Astrocyte of the cerebellum (primary cell): ENCODE results near the gene ATP8A1.

Experiments
- DNase-seq: peaks from one replicate; pipeline ENCODE4 v3.0.0-alpha.2; 2011; ENCODE audit warnings: low read depth
- H3K4me3 ChIP-seq: 2 replicates; pipeline ENCODE4 v1.5.1; 2011; ENCODE audit warnings: mild to moderate bottlenecking, low read depth, low read length, moderate library complexity
- CTCF ChIP-seq: IDR thresholded peaks from 2 replicates; pipeline ENCODE4 v1.5.1; 2012; ENCODE audit warnings: low read length, low read depth, moderate library complexity, mild to moderate bottlenecking; ENCODE audit errors: missing control alignments
- in situ Hi-C: cut with HindIII; loops from 2 replicates; pipeline ENCODE4 v1.10.0; 2017; ENCODE audit warnings: low sequenced_read_pairs

ATP8A1 gene

DNA sequence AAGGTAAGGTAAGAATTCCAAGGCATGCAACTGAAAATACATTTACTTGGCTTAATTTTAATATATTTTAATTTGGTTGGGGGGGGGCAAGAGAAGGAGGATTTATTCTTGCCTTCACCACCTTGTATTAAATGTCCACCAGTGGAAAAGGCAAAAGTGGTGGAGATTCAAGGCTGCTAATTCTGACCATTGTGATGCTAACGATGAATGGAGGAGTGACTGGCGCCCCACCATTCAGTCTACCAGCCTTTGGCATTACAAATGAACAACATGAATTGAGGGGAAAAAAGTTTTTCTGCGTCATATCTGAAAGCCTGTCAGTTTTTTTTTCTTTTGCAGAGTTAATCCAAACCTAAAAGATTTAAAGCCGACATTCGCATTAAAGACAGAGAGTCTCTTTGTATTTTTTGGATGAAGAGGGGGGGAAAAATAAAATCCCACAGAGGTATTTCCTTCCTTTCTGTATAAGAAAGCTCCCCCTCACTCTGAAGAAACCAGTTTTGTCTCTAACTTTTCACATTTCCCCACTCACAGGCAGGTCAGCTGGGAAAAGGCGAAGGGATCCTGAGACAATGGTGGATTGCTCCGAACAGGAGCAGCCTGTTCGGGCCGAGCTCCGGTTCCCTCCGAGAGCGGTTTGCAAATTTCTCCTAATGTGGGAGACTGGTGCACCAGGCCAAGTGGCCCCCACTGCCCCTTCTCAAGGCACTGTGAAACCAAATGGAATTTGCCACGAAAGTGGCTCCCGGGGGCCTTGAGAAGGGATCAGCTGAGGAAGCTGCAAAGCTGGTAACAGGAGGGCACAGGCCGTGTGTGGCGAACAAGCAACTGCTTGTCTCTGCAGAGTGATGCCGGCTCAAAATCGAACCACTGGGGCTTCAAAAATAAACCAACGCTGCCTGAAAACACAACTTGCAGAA lies 231.5 kb downstream of the ATP8A1 start:
- no peak for TF ChIP-seq CTCF
- in situ Hi-C loops, result no loop called here
- no peak for DNase-seq
- H3K4me3 ChIP-seq, result no peak overlapping the region

DNA sequence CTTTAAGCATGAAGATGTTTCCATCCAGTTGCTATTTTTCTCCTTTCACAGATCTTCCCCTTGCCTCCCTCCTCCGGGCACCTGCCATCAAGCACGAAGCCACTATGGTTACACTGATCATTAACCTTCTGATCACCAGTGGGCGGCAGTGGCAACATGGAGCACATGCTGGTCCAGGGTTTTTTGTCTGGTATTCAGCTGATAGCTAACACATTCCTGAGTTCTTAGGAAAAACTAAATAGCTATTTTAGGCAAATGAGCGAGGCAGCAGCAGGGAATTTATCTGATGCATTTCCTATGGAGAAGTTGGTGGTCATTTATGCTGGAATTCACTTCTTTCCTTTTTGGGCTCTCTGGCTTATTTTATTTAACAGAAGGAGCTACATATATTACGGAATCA lies 236.8 kb downstream of the ATP8A1 start:
- no peak for TF ChIP-seq CTCF
- DNase-seq, result no peak
- in situ Hi-C loops, result no loop called here
- no peak overlapping the region for H3K4me3 ChIP-seq

DNA sequence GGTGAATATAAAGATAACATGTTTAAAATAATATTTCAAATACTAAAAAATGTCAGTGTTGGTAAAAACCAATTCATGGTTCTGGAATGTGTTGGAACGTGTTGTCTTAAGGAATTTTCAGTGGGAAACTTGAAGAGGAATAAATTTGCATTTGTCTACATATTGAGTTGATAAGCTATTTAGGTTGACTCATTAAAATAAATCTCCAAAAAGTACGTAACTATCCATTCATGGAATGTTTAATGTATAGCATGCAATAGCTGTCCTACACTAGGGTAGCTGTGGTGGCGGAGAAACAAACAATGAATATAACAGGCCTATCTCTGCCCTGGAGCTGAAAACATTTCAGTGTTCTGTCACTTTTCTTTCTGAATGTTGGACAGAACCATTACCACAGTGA lies 239.4 kb downstream of the ATP8A1 start:
- no peak for TF ChIP-seq CTCF
- H3K4me3 ChIP-seq, result no peak overlapping the region
- in situ Hi-C loops, result no loop called here
- no peak for DNase-seq

- in situ Hi-C loops, result no loop called here
- no peak for DNase-seq
- TF ChIP-seq CTCF, result no peak
- H3K4me3 ChIP-seq, result no peak overlapping the region
Observed at GRCh38 chr4:42416017-42416416, 240.9 kb downstream of the ATP8A1 start.

DNA sequence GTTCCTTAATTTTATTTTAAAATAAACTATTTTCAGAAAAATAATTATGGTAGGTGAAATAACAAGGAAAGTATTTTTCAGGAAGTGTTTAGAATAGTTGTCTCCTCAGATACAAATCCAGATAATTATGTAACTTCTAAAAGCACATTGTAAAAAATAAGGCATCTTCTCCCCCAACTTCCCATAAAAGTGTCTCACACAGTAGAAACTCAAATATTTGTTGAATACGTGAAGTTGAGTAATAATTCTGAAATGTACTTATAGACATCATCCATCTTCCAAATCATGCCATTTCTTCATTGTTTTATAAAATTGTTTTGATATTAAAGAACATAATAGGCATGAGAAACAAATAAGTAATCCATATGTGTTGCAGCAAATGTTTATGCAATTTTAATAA lies 241.6 kb downstream of the ATP8A1 start:
- no peak for DNase-seq
- TF ChIP-seq CTCF, result no peak
- in situ Hi-C loops, result no loop called here
- no peak overlapping the region for H3K4me3 ChIP-seq

DNA sequence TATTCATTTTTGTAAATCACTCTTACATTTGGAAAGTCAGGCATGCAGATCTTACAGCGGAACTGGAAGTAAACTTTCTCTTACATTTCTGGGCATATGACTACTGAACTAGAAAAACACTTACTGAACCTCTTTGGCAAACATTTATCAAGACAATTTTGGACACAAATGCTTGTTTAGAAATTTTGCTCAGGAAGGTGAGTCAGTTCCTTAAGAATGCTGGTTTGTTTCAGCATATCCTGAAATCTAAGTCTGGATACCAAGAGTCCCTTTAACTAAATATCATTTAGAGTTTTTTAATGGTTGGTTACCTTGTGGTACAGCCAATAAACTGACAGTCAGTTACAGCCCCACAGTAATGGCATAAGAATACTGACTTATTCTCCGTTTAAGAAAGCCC lies 244.7 kb downstream of the ATP8A1 start:
- H3K4me3 ChIP-seq, result no peak overlapping the region
- TF ChIP-seq CTCF, result no peak
- DNase-seq, result peak; percentile 78
- in situ Hi-C loops, result no loop called here
